Measurements from ENCODE around the gene THRAP3. TPM values are rescaled to one million over a fixed set of nuclear protein-coding genes. Genes with fewer than 3 reads are reported as not detected.

THRAP3 gene
- total RNA-seq, 1 donor from 2014 or later = 81.0 TPM

DNA sequence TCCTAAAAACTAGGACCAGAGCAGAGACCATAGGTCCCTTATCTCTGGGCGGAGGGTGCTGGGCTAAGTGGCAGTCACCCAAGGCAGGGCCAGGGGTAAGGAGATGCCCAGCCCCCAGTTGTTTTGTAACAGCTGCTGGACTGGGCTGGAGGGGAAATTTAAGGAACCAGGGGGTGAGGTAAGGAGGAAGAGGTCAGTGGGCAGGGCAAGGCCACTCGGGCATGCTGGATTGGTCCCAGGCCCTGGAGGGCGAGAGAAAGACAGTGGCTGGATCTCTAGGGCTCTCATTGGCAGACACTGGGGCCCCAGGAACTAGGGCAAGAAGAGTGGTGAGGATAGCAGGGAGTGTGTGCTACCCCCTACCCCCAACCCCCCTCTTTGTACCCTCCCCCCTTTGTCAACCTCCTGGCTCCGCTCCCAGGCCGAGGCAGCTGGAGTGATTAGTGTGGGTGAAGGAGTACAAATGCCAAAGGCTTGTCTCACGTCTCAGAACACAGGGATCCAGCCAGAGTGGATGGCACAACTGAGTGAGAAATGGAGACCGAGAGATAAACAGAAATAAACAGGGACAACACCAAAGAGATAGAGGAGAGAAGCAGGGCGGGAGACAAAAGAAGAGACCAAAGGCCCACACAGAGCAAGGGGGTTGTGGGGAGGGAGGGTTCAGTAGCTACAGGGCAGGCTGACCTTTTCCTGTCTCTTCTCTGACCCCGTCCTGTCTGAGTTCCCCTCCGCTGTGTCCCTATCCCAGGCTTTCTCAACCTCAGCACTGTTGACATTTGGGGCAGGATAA, 20.5 kb upstream of the THRAP3 start:
- ATAC-seq = peak; percentile 86 to 92
- TF ChIP-seq, protein P1, sequence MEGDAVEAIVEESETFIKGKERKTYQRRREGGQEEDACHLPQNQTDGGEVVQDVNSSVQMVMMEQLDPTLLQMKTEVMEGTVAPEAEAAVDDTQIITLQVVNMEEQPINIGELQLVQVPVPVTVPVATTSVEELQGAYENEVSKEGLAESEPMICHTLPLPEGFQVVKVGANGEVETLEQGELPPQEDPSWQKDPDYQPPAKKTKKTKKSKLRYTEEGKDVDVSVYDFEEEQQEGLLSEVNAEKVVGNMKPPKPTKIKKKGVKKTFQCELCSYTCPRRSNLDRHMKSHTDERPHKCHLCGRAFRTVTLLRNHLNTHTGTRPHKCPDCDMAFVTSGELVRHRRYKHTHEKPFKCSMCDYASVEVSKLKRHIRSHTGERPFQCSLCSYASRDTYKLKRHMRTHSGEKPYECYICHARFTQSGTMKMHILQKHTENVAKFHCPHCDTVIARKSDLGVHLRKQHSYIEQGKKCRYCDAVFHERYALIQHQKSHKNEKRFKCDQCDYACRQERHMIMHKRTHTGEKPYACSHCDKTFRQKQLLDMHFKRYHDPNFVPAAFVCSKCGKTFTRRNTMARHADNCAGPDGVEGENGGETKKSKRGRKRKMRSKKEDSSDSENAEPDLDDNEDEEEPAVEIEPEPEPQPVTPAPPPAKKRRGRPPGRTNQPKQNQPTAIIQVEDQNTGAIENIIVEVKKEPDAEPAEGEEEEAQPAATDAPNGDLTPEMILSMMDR (IDR thresholded peaks at IDR 0.05) = no peak
- H3K9me3 ChIP-seq = no peaks in the 10 kb centered on the region
- no peaks in the 10 kb centered on the region for H3K27me3 ChIP-seq (ENCODE audit: low read depth)
- H3K27ac ChIP-seq = peak overlapping the region; percentile 77
- DNase-seq = peak; percentile 84
- no peak overlapping the region for H3K4me3 ChIP-seq
- intact Hi-C loops (cut with DNase I) = no loop called here
- H3K36me3 ChIP-seq = no peaks in the 10 kb centered on the region
- H3K4me1 ChIP-seq = peaks cover 19% of the 10 kb centered on the region

DNA sequence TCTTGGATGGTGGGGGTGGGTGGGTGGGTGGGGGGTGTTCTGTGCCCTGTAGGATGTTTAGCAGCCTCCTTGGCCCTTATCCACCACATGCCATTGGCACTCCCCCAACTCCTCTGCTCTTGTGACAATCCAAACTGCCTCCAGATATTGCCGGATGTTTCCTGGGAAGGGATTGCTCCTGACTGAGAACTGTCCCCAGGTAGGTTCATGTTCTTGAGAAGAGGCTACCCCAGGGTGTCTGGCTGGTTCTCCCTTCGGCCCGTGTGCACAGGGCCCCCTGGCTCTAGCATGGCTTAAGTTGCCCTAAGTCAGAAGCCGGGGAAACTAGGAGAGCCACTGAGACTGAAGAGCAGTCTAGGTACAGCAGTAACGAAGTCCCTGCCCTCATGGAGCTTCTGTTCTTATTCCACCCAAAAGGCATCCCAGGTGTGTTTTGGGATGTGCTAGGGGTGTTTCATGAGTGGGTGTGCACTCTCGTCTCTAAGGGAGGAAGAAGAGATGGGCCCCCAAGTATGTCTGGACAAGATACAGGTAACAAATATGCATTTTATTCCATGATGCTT, 19.8 kb upstream of the THRAP3 start:
- TF ChIP-seq, protein P1 (IDR thresholded peaks at IDR 0.05) = no peak
- ATAC-seq (peak in 1 of 2 donors; percentile 2), DNase-seq (no peak)
- Histone ChIP-seq H3K4me1 (peaks cover 22% of the 10 kb centered on the region), H3K27ac (peak overlapping the region; percentile 77), H3K4me3 (no peak overlapping the region), H3K27me3 (ENCODE audit: low read depth) (no peaks in the 10 kb centered on the region), H3K9me3 (no peaks in the 10 kb centered on the region), H3K36me3 (no peaks in the 10 kb centered on the region)
- intact Hi-C loops (cut with DNase I) = no loop called here

DNA sequence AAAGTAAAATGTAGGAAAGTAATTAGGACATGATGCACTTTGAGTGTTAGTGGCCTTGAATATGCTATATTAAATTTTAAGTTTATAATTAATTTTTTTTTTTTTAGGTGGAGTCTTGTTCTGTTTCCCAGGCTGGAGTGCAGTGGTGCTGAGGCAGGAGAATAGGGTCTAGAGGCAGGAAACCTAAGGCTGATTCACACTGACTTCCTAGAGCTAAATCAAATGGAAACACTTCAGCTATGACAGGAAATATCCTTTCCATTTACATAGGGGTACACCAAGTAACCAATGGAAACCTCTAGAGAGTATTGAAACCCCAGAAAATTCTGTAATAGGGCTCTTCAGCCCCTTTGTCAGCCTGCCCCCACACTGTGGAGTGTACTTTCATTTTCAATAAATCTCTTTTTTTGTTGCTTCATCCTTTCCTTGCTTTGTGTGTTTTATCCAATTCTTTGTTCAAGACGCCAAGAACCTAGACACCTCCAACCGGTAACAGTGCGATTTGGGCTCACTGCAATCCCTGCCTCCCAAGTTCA, 17.9 kb upstream of the THRAP3 start:
- H3K27me3 ChIP-seq (ENCODE audit: low read depth) = no peaks in the 10 kb centered on the region
- TF ChIP-seq, protein P1 (IDR thresholded peaks at IDR 0.05) = no peak
- no peak overlapping the region for H3K27ac ChIP-seq
- intact Hi-C loops (cut with DNase I) = no loop called here
- no peak for ATAC-seq
- H3K4me3 ChIP-seq = no peak overlapping the region
- DNase-seq = no peak
- peaks cover 27% of the 10 kb centered on the region for H3K4me1 ChIP-seq
- H3K36me3 ChIP-seq = no peaks in the 10 kb centered on the region
- H3K9me3 ChIP-seq = no peaks in the 10 kb centered on the region

DNA sequence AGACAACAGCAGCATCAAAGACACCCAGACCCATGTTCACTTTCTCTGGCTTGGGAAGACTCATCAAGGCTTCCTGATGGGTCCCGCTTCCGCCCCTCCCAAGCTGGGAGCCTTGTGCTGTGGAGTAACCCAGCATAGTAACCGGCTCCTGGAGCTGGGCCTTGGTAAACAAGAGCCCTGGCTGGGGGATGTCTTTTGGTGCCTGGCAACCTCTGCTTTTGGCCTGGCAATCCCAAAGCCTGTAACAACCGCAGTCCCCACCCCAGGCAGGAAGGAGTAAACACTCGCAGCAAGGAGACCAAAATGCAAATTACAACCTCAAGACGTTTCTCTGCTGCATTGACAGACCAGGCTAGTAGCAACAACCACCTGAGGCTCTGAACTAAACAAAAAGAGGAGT, 16.9 kb upstream of the THRAP3 start:
- DNase-seq = peak; percentile 74
- no peaks in the 10 kb centered on the region for H3K9me3 ChIP-seq
- no peaks in the 10 kb centered on the region for H3K27me3 ChIP-seq (ENCODE audit: low read depth)
- intact Hi-C loops (cut with DNase I) = no loop called here
- no peak overlapping the region for H3K27ac ChIP-seq
- TF ChIP-seq, protein P1 (IDR thresholded peaks at IDR 0.05) = no peak
- no peaks in the 10 kb centered on the region for H3K36me3 ChIP-seq
- H3K4me1 ChIP-seq = peaks cover 27% of the 10 kb centered on the region
- no peak overlapping the region for H3K4me3 ChIP-seq
- peak; percentile 69 to 73 for ATAC-seq

DNA sequence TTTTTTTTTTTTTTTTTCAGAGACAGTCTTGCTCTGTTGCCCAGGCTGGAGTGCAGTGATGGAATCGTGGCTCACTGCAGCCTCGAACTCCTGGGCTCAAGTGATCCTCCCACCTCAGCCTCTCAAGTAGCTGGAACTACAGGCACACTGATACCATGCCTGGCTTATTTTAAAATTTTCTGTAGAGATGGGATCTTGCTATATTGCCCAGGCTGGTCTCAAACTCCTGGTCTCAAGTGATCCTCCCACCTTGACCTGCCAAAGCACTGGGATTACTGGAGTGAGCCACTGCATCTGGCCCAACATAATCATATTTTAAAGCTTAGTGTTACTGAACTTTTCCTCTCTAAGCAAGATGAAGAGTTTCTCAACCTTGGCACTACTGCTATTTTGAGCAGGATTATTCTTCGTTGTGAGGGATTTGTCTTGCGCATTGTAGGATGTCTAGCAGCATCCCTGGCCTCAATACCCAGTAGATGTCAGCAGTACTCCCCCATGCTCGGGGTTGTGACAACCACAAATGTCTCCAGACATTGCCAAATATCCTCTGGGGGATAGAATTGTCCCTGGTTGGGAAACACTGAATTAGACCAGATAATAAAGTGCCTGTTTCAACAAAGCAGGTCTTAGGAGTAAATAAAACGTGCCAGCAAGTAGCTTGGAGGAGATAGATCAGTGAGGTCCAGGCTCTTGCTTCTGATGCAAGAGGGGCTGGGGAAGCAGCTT, 15.1 kb upstream of the THRAP3 start:
- no peak overlapping the region for H3K27ac ChIP-seq
- no peaks in the 10 kb centered on the region for H3K27me3 ChIP-seq (ENCODE audit: low read depth)
- H3K36me3 ChIP-seq = no peaks in the 10 kb centered on the region
- no peak for DNase-seq
- intact Hi-C loops (cut with DNase I) = no loop called here
- H3K9me3 ChIP-seq = no peaks in the 10 kb centered on the region
- H3K4me1 ChIP-seq = peaks cover 13% of the 10 kb centered on the region
- no peak for ATAC-seq
- TF ChIP-seq, protein P1 (IDR thresholded peaks at IDR 0.05) = no peak
- H3K4me3 ChIP-seq = no peak overlapping the region

Data from lower lobe of right lung (tissue), 2 donors.